GM20000 (cell line): ENCODE measurements around the gene PHPT1.
"Not testable (repeated sequence)": the region's sequence is repeated elsewhere in the genome, so short reads cannot be mapped to it uniquely, and the experiment has no call there.

Source experiments
- DNase-seq: peaks from one replicate; pipeline ENCODE4 v3.0.0; 2012; ENCODE audit warnings: low spot score
- CTCF ChIP-seq: IDR thresholded peaks from 2 replicates; pipeline ENCODE4 v1.5.1; 2012; ENCODE audit warnings: mild to moderate bottlenecking, control low read depth; ENCODE audit errors: extremely low read depth, missing control alignments

The PHPT1 gene

GRCh38 chr9:136867480-136867879 lies 18.3 kb downstream of the PHPT1 start:
- no peak for DNase-seq
- no peak for TF ChIP-seq CTCF

- no peak for TF ChIP-seq CTCF
- DNase-seq, result no peak
Measured at GRCh38 chr9:136867917-136868316, 18.7 kb downstream of the PHPT1 start.

- no peak for TF ChIP-seq CTCF
- no peak for DNase-seq
Measured at GRCh38 chr9:136868644-136869043, 19.4 kb downstream of the PHPT1 start.

DNA sequence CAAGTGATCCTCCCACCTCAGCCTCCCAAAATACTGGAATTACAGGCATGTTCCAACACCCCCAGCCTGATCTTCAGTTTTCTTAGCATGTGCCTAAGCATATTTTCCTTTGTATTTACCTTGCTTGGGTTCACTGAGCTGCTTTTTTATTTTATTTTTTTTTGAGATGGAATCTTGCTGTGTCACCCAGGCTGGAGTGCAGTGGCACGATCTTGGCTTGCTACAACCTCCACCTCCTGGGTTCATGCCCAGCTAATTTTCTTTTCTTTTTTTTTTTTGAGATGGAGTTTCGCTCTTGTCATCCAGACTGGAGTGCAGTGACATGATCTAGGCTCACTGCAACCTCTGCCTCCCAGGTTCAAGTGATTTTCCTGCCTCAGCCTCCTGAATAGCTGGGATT lies 20.4 kb downstream of the PHPT1 start:
- not testable (repeated sequence) for DNase-seq

GRCh38 chr9:136875155-136875554 lies 25.9 kb downstream of the PHPT1 start:
- no peak for TF ChIP-seq CTCF
- no peak for DNase-seq

DNA sequence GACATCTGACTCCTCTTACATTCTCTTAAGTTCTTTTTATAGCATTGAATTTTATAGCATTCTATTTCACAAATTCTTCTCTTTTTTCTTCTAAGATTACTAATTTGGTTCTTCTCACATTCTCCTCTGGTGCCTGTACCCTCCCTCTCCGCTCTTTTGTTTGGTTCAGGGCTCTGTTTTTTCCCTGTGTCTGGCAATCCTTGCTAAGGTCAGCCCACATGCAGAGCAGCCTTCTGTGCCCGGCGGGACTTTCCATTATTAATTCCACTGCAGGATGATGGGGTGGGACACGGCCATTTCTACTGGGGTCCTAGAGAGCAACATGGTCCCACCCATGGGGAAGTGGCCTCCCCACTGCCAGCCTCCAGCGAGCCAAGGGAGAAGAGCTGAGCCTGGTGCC lies 27.3 kb downstream of the PHPT1 start:
- DNase-seq, result no peak
- no peak for TF ChIP-seq CTCF

GRCh38 chr9:136880651-136881050 lies 31.4 kb downstream of the PHPT1 start:
- TF ChIP-seq CTCF, result no peak
- no peak for DNase-seq

DNA sequence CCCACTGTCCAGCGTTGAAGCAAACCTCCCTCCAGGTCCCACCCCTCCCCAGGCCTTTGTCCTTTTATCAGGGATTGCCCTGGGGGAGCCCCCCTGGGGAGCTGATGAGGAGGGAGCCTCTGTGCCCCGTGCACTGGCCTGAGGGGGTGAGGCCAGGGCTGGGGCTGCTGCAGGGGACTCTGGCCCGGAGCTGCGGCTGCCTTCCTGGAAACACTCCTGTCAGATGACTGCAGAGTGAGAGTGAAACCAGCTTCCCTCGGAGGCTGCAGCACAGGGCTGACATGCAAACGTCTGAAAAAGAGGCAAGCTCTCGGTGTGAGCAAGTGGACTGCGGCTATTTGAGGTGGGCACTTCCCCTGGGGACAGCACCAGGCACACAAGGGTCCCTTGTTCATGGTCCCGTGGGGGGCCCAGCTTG lies 32.5 kb downstream of the PHPT1 start:
- no peak for TF ChIP-seq CTCF
- peak; percentile 68 for DNase-seq
